ENCODE data around the gene NDST3. TPM values are rescaled to one million over a fixed set of nuclear protein-coding genes. Genes with fewer than 3 reads are reported as not detected.

NDST3 gene
- total RNA-seq, 2 experiments from 2014 or later = not detected

- no peaks in the 10 kb centered on the region for H3K36me3 Mint-ChIP-seq (ENCODE audit: low read depth)
- no peak overlapping the region for H3K27ac Mint-ChIP-seq
- no peak overlapping the region for H3K4me3 Mint-ChIP-seq
- TF ChIP-seq CTCF (IDR thresholded peaks at IDR 0.05) = no peak
- ChIA-PET CTCF (no interaction called here), POLR2A (no interaction called here)
- H3K4me1 Mint-ChIP-seq (ENCODE audit: low read depth) = peaks cover 6% of the 10 kb centered on the region
- ATAC-seq (no peak), DNase-seq (no peak)
- intact Hi-C loops (cut with micrococcal nuclease) = no loop called here
- peaks cover 15% of the 10 kb centered on the region for H3K27me3 Mint-ChIP-seq
- H3K9me3 Mint-ChIP-seq = no peaks in the 10 kb centered on the region
These were observed 3.7 kb downstream of the NDST3 start for GRCh38 chr4:118037955-118038354.

- intact Hi-C loops (cut with micrococcal nuclease) = no loop called here
- ChIA-PET CTCF (no interaction called here), POLR2A (no interaction called here)
- ATAC-seq (no peak), DNase-seq (no peak)
- H3K27ac Mint-ChIP-seq = no peak overlapping the region
- no peaks in the 10 kb centered on the region for H3K36me3 Mint-ChIP-seq (ENCODE audit: low read depth)
- peaks cover 5% of the 10 kb centered on the region for H3K9me3 Mint-ChIP-seq
- H3K4me1 Mint-ChIP-seq (ENCODE audit: low read depth) = no peaks in the 10 kb centered on the region
- no peak overlapping the region for H3K4me3 Mint-ChIP-seq
- no peaks in the 10 kb centered on the region for H3K27me3 Mint-ChIP-seq
- TF ChIP-seq CTCF (IDR thresholded peaks at IDR 0.05) = no peak
These were observed 12.0 kb downstream of the NDST3 start for GRCh38 chr4:118046323-118046722.

- ChIA-PET CTCF (no interaction called here), POLR2A (no interaction called here)
- DNase-seq = no peak
- ATAC-seq = no peak
- no peak for TF ChIP-seq CTCF (IDR thresholded peaks at IDR 0.05)
- Mint-ChIP-seq H3K4me1 (ENCODE audit: low read depth) (no peaks in the 10 kb centered on the region), H3K36me3 (ENCODE audit: low read depth) (no peaks in the 10 kb centered on the region), H3K27ac (no peak overlapping the region), H3K27me3 (no peaks in the 10 kb centered on the region), H3K4me3 (no peak overlapping the region), H3K9me3 (peaks cover 5% of the 10 kb centered on the region)
- intact Hi-C loops (cut with micrococcal nuclease) = no loop called here
These were observed 12.8 kb downstream of the NDST3 start for GRCh38 chr4:118047043-118047442.

GRCh38 chr4:118058955-118059354, 24.7 kb downstream of the NDST3 start:
- ChIA-PET POLR2A (interaction anchor here (0.5 kb wide), 1 partner anchor 359 kb away, joined by 3 read pairs; no protein-coding TSS in a partner anchor), CTCF (no interaction called here)
- ATAC-seq (no peak), DNase-seq (no peak)
- Mint-ChIP-seq H3K27me3 (no peaks in the 10 kb centered on the region), H3K9me3 (no peaks in the 10 kb centered on the region), H3K4me1 (ENCODE audit: low read depth) (no peaks in the 10 kb centered on the region), H3K27ac (no peak overlapping the region), H3K4me3 (no peak overlapping the region), H3K36me3 (ENCODE audit: low read depth) (no peaks in the 10 kb centered on the region)
- intact Hi-C loops (cut with micrococcal nuclease) = no loop called here
- no peak for TF ChIP-seq CTCF (IDR thresholded peaks at IDR 0.05)

- POLR2A ChIA-PET = interaction anchor here (0.5 kb wide), 1 partner anchor 358 kb away, joined by 3 read pairs; no protein-coding TSS in a partner anchor
These were observed 25.1 kb downstream of the NDST3 start for GRCh38 chr4:118059397-118059796.

More at GRCh38 chr4:118059397-118059796, 25.1 kb downstream of the NDST3 start:
- intact Hi-C loops (cut with micrococcal nuclease) = no loop called here
- H3K9me3 Mint-ChIP-seq = no peaks in the 10 kb centered on the region
- H3K36me3 Mint-ChIP-seq (ENCODE audit: low read depth) = no peaks in the 10 kb centered on the region
- no peak for DNase-seq
- TF ChIP-seq CTCF (IDR thresholded peaks at IDR 0.05) = no peak
- ATAC-seq = no peak
- H3K4me1 Mint-ChIP-seq (ENCODE audit: low read depth) = no peaks in the 10 kb centered on the region
- H3K4me3 Mint-ChIP-seq = no peak overlapping the region
- H3K27ac Mint-ChIP-seq = no peak overlapping the region
- CTCF ChIA-PET = no interaction called here
- H3K27me3 Mint-ChIP-seq = no peaks in the 10 kb centered on the region

Measured in activated CD8-positive, alpha-beta T cell treated with anti-CD3 and anti-CD28 coated beads for 36 hours (primary cell).